Endothelial cell (in vitro differentiated cells): ENCODE data around the gene AADAT. TPM values are rescaled to one million over a fixed set of nuclear protein-coding genes. Genes with fewer than 3 reads are reported as not detected.

Experiments
- DNase-seq: peaks from one replicate; pipeline ENCODE4 v3.0.0; 2021; ENCODE audit warnings: low spot score
- H3K27ac Mint-ChIP-seq: one replicate; pipeline ENCODE4 v1.8.0; 2021; ENCODE audit warnings: mixed read lengths, inconsistent platforms; ENCODE audit not compliant: unreplicated experiment
- H3K27me3 Mint-ChIP-seq: one replicate; pipeline ENCODE4 v1.8.0; 2021; ENCODE audit warnings: mild to moderate bottlenecking, moderate library complexity, mixed read lengths, inconsistent platforms; ENCODE audit not compliant: unreplicated experiment
- H3K36me3 Mint-ChIP-seq: one replicate; pipeline ENCODE4 v1.8.0; 2021; ENCODE audit warnings: mild to moderate bottlenecking, low read depth, mixed read lengths, inconsistent platforms; ENCODE audit not compliant: unreplicated experiment
- H3K4me1 Mint-ChIP-seq: one replicate; pipeline ENCODE4 v1.8.0; 2021; ENCODE audit warnings: mild to moderate bottlenecking, mixed read lengths, inconsistent platforms; ENCODE audit not compliant: unreplicated experiment
- H3K4me3 Mint-ChIP-seq: one replicate; pipeline ENCODE4 v1.8.0; 2021; ENCODE audit warnings: mild to moderate bottlenecking, mixed read lengths, inconsistent platforms; ENCODE audit not compliant: unreplicated experiment
- H3K9me3 Mint-ChIP-seq: one replicate; pipeline ENCODE4 v1.8.0; 2021; ENCODE audit warnings: mixed read lengths, inconsistent platforms; ENCODE audit not compliant: unreplicated experiment
- CTCF ChIP-seq: fragments of 200-600 bp; sonication (generic); IDR thresholded peaks from one replicate; pipeline ENCODE4 v1.5.0; 2021; ENCODE audit warnings: antibody characterized with exemption; ENCODE audit not compliant: unreplicated experiment
- total RNA-seq: library from RNA; stranded (reverse); fragmentation: NEBNext Ultra II Directional; extraction: Animal tissue kit (Norgen Biotek cat#: 25700); gene quantifications from one replicate; pipeline ENCODE4 v1.2.1, GENCODE V29; 2021; ENCODE audit not compliant: unreplicated experiment

AADAT gene
- total RNA-seq, 1 donor from 2014 or later, result 6.6 TPM

- peaks cover 10% of the 10 kb centered on the region for H3K4me1 Mint-ChIP-seq
- no peak overlapping the region for H3K27ac Mint-ChIP-seq
- peaks cover 4% of the 10 kb centered on the region for H3K36me3 Mint-ChIP-seq
- peaks cover 13% of the 10 kb centered on the region for H3K9me3 Mint-ChIP-seq
- no peak for DNase-seq
- TF ChIP-seq CTCF, result no peak
- H3K27me3 Mint-ChIP-seq, result peaks cover 5% of the 10 kb centered on the region
- no peak overlapping the region for H3K4me3 Mint-ChIP-seq
Observed at GRCh38 chr4:170128219-170128804, 38.6 kb upstream of the AADAT start.

GRCh38 chr4:170127758-170128157 is 38.0 kb upstream of the AADAT start:
- DNase-seq, result no peak
- Mint-ChIP-seq H3K4me1 (peaks cover 10% of the 10 kb centered on the region), H3K27me3 (peaks cover 2% of the 10 kb centered on the region), H3K27ac (no peak overlapping the region), H3K4me3 (no peak overlapping the region), H3K9me3 (peaks cover 7% of the 10 kb centered on the region), H3K36me3 (no peaks in the 10 kb centered on the region)
- TF ChIP-seq CTCF, result no peak

GRCh38 chr4:170124406-170124805 is 34.6 kb upstream of the AADAT start:
- Mint-ChIP-seq H3K4me1 (peaks cover 10% of the 10 kb centered on the region), H3K9me3 (no peaks in the 10 kb centered on the region), H3K27me3 (peaks cover 2% of the 10 kb centered on the region), H3K27ac (no peak overlapping the region), H3K4me3 (no peak overlapping the region), H3K36me3 (no peaks in the 10 kb centered on the region)
- no peak for TF ChIP-seq CTCF
- no peak for DNase-seq

- peaks cover 6% of the 10 kb centered on the region for H3K9me3 Mint-ChIP-seq
Observed at GRCh38 chr4:170122252-170122651, 32.5 kb upstream of the AADAT start.

More at GRCh38 chr4:170122252-170122651, 32.5 kb upstream of the AADAT start:
- Mint-ChIP-seq H3K36me3 (peaks cover 6% of the 10 kb centered on the region), H3K4me3 (no peak overlapping the region), H3K27me3 (peaks cover 2% of the 10 kb centered on the region), H3K27ac (no peak overlapping the region), H3K4me1 (peaks cover 10% of the 10 kb centered on the region)
- TF ChIP-seq CTCF, result no peak
- DNase-seq, result no peak
